ENCODE measurements around the gene ZCCHC14. TPM values are rescaled to one million over a fixed set of nuclear protein-coding genes. Genes with fewer than 3 reads are reported as not detected.
"Not testable (repeated sequence)": the region's sequence is repeated elsewhere in the genome, so short reads cannot be mapped to it uniquely, and the experiment has no call there.

Gene ZCCHC14
- total RNA-seq, 1 donor from 2014 or later = 6.4 TPM

GRCh38 chr16:87497767-87498290, 5.0 kb upstream of the ZCCHC14 start:
- DNase-seq (ENCODE audit: low read depth, low spot score) = not testable (repeated sequence)

- not testable (repeated sequence) for DNase-seq (ENCODE audit: low read depth, low spot score)
Measured at GRCh38 chr16:87497023-87497766, 4.4 kb upstream of the ZCCHC14 start.

- no peak for DNase-seq (ENCODE audit: low read depth, low spot score)
Measured at GRCh38 chr16:87496447-87496801, 3.6 kb upstream of the ZCCHC14 start.

- DNase-seq (ENCODE audit: low read depth, low spot score) = no peak
Measured at GRCh38 chr16:87495578-87496446, 3.0 kb upstream of the ZCCHC14 start.

- DNase-seq (ENCODE audit: low read depth, low spot score) = no peak
Measured at GRCh38 chr16:87493608-87494280, 920 bp upstream of the ZCCHC14 start.

GRCh38 chr16:87492291-87492630, 563 bp downstream of the ZCCHC14 start:
- DNase-seq (ENCODE audit: low read depth, low spot score) = no peak

- no peak for DNase-seq (ENCODE audit: low read depth, low spot score)
Measured at GRCh38 chr16:87491522-87492290, 1.1 kb downstream of the ZCCHC14 start.

GRCh38 chr16:87490799-87491521, 1.9 kb downstream of the ZCCHC14 start:
- DNase-seq (ENCODE audit: low read depth, low spot score) = not testable (repeated sequence)

GRCh38 chr16:87490096-87490798, 2.6 kb downstream of the ZCCHC14 start:
- DNase-seq (ENCODE audit: low read depth, low spot score) = no peak

- no peak for DNase-seq (ENCODE audit: low read depth, low spot score)
Measured at GRCh38 chr16:87489434-87490045, 3.3 kb downstream of the ZCCHC14 start.

- not testable (repeated sequence) for DNase-seq (ENCODE audit: low read depth, low spot score)
Measured at GRCh38 chr16:87488960-87489359, 3.9 kb downstream of the ZCCHC14 start.

- no peak for DNase-seq (ENCODE audit: low read depth, low spot score)
Measured at GRCh38 chr16:87487361-87487924, 5.4 kb downstream of the ZCCHC14 start.

GRCh38 chr16:87486713-87487247, 6.0 kb downstream of the ZCCHC14 start:
- DNase-seq (ENCODE audit: low read depth, low spot score) = no peak

- no peak for DNase-seq (ENCODE audit: low read depth, low spot score)
Measured at GRCh38 chr16:87486282-87486681, 6.5 kb downstream of the ZCCHC14 start.

- not testable (repeated sequence) for DNase-seq (ENCODE audit: low read depth, low spot score)
Measured at GRCh38 chr16:87485792-87486191, 7.0 kb downstream of the ZCCHC14 start.

GRCh38 chr16:87484487-87485331, 8.1 kb downstream of the ZCCHC14 start:
- DNase-seq (ENCODE audit: low read depth, low spot score) = no peak

- DNase-seq (ENCODE audit: low read depth, low spot score) = no peak
Measured at GRCh38 chr16:87483481-87483880, 9.3 kb downstream of the ZCCHC14 start.

GRCh38 chr16:87482670-87483069, 10.2 kb downstream of the ZCCHC14 start:
- DNase-seq (ENCODE audit: low read depth, low spot score) = not testable (repeated sequence)
